Measurements from ENCODE around the gene KRTAP10-2. TPM values are rescaled to one million over a fixed set of nuclear protein-coding genes. Genes with fewer than 3 reads are reported as not detected.

Gene KRTAP10-2
- total RNA-seq, 1 experiment from 2014 or later = not detected

DNA sequence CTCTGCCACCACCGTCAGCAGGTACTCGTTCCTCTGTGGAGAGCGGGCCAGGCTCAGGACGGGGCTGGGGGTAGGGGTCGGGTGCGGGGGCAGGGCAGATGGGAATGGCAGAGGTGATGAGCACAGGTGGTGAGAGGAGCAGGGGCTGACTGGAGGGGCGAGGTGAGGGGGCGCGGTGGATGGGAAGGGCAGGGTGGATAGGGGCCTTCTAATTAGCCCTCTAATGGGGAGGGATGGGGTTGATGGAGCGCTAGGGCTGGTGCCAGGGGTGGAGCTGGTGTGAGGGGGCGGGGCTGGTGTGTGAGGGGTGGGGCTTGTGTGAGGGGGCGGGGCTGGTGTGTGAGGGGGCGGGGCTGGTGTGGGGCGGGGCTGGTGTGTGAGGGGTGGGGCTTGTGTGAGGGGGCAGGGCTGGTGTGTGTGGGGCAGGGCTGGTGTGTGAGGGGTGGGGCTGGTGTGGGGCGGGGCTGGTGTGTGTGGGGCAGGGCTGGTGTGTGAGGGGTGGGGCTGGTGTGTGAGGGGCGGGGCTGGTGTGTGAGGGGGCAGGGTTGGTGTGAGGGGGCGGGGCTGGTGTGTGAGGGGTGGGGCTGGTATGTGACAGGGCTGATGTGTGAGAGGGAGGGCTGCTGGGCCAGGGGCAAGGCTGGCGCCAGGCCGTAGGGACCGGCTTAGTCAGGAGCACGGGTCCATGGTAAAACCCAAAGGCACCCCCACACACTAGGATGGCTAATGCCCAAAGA is 17.2 kb downstream of the KRTAP10-2 start:
- Mint-ChIP-seq H3K9me3 (ENCODE audit: low read depth, unreplicated experiment) (no peaks in the 10 kb centered on the region), H3K27ac (ENCODE audit: unreplicated experiment) (no peak overlapping the region), H3K4me3 (ENCODE audit: low read depth, unreplicated experiment) (no peak overlapping the region), H3K27me3 (ENCODE audit: unreplicated experiment) (peaks cover 36% of the 10 kb centered on the region), H3K36me3 (ENCODE audit: insufficient read depth, unreplicated experiment) (no peaks in the 10 kb centered on the region), H3K4me1 (ENCODE audit: low read depth, unreplicated experiment) (no peaks in the 10 kb centered on the region)
- no TSS peak for BruUV-seq (replicated peaks)
- no peak for DNase-seq
- intact Hi-C loops (cut with micrococcal nuclease; ENCODE audit: unreplicated experiment) = no loop called here
- CTCF ChIA-PET = no interaction called here
- TF ChIP-seq, protein P1, sequence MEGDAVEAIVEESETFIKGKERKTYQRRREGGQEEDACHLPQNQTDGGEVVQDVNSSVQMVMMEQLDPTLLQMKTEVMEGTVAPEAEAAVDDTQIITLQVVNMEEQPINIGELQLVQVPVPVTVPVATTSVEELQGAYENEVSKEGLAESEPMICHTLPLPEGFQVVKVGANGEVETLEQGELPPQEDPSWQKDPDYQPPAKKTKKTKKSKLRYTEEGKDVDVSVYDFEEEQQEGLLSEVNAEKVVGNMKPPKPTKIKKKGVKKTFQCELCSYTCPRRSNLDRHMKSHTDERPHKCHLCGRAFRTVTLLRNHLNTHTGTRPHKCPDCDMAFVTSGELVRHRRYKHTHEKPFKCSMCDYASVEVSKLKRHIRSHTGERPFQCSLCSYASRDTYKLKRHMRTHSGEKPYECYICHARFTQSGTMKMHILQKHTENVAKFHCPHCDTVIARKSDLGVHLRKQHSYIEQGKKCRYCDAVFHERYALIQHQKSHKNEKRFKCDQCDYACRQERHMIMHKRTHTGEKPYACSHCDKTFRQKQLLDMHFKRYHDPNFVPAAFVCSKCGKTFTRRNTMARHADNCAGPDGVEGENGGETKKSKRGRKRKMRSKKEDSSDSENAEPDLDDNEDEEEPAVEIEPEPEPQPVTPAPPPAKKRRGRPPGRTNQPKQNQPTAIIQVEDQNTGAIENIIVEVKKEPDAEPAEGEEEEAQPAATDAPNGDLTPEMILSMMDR (IDR thresholded peaks at IDR 0.05; ENCODE audit: unreplicated experiment) = no peak

DNA sequence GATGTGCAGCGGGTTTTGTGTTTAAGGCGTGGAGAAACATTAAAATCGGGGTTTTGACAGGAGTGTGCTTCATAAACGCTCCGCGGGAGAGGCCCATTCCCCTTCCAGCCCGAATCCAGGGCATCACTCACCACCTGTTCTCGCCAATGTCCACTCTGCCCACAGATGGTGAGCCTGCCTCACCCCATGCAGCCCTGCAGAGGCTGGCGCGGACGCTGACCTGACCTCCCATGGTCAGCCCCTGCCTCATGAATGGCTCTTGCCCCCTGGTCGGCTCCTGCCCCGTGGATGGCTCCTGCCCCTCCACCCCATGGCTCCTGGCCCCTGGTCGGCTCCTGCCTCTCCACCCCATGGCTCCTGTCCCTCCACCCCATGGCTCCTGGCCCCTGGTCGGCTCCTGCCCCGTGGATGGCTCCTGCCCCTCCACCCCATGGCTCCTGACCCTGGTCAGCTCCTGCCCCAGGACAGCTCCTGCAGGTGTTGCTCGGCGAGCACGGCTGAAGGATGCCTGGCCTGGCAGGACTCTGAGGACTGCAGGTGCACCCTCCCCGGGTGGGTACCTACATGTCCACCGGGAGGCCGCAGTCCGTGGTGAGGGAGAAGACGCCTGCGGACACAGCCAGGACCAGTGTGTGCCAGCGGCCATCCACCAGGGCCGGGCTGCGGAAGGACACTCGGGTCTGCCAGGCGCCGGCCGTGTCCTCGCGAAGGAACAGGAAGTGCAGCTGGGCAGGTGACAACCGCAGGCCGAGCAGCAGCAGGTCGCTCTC is 18.0 kb downstream of the KRTAP10-2 start:
- Mint-ChIP-seq H3K4me1 (ENCODE audit: low read depth, unreplicated experiment) (no peaks in the 10 kb centered on the region), H3K27ac (ENCODE audit: unreplicated experiment) (no peak overlapping the region), H3K4me3 (ENCODE audit: low read depth, unreplicated experiment) (no peak overlapping the region), H3K9me3 (ENCODE audit: low read depth, unreplicated experiment) (no peaks in the 10 kb centered on the region), H3K36me3 (ENCODE audit: insufficient read depth, unreplicated experiment) (no peaks in the 10 kb centered on the region), H3K27me3 (ENCODE audit: unreplicated experiment) (peaks cover 41% of the 10 kb centered on the region)
- BruUV-seq (replicated peaks) = no TSS peak
- TF ChIP-seq, protein P1 (IDR thresholded peaks at IDR 0.05; ENCODE audit: unreplicated experiment) = no peak
- DNase-seq = no peak
- CTCF ChIA-PET = no interaction called here
- intact Hi-C loops (cut with micrococcal nuclease; ENCODE audit: unreplicated experiment) = no loop called here

DNA sequence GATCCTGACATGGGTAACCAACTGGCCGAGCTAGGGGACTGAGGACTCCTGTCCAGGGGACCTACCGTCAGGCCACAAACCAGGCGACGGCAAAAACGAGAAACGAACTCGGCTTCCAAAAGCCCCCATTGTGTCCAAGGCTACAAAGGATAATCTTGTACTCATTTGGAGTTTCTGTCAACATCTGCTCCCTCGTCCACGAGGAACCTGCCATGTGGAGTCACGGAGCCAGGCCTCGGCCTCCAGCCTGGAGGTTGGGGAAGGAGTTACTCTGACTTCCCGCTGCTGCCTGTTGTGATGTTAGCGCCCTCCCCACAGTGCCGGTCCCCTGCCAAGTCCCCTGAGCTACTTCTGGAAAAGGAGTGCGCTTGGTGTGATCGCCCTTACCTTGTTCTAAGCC is 18.6 kb downstream of the KRTAP10-2 start:
- TF ChIP-seq, protein P1 (IDR thresholded peaks at IDR 0.05; ENCODE audit: unreplicated experiment) = no peak
- no peak for DNase-seq
- Mint-ChIP-seq H3K27me3 (ENCODE audit: unreplicated experiment) (peaks cover 41% of the 10 kb centered on the region), H3K36me3 (ENCODE audit: insufficient read depth, unreplicated experiment) (no peaks in the 10 kb centered on the region), H3K4me3 (ENCODE audit: low read depth, unreplicated experiment) (no peak overlapping the region), H3K27ac (ENCODE audit: unreplicated experiment) (no peak overlapping the region), H3K9me3 (ENCODE audit: low read depth, unreplicated experiment) (no peaks in the 10 kb centered on the region), H3K4me1 (ENCODE audit: low read depth, unreplicated experiment) (no peaks in the 10 kb centered on the region)
- intact Hi-C loops (cut with micrococcal nuclease; ENCODE audit: unreplicated experiment) = no loop called here
- CTCF ChIA-PET = no interaction called here
- BruUV-seq (replicated peaks) = no TSS peak

DNA sequence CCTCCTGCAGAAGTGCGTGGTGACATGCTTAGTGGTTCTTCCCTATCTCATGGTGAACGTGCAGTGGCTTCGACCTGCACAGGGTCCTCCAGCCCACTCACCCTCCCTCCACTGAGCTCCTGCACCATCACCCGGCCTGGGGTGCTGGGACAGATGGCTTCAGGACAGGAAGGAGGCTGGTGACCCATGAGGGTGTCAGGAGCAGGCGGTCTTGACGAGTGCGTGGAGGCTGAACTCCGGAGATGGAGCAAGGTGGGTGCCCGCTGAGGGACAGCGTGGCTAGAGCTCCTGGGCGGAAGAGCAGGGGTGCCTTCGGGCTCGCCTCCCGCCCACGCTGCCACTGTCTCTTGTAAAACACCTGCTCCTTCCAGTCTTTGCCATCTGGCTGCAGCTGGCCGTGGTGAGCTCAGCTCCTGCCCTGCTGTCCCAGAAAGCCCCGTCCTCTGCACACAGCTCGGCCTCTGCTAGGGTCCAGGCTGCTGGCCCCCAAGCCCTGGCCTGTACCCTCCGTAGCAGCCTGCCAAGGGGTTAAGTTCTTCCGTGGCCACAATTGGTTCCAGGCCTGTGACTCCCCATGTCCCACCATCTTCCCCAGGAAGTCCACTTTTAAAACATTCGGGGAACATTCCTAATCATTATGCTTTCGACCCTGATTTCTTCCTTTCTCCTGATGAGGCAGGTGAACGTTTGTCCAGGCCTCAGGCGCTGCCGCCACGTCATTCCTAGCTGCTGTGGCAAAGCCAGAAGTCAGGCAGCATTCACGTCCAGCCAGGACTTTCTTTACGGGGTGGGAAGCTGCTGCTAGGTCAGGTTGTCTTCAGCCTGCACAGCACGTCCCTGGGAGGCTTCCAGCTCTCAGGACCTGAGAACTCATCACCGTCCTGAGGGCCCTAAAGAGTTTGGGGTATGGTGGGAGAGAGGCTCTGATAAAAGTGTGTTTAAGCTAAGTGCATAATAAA is 19.4 kb downstream of the KRTAP10-2 start:
- Mint-ChIP-seq H3K9me3 (ENCODE audit: low read depth, unreplicated experiment) (no peaks in the 10 kb centered on the region), H3K27ac (ENCODE audit: unreplicated experiment) (no peak overlapping the region), H3K4me3 (ENCODE audit: low read depth, unreplicated experiment) (no peak overlapping the region), H3K4me1 (ENCODE audit: low read depth, unreplicated experiment) (no peaks in the 10 kb centered on the region), H3K36me3 (ENCODE audit: insufficient read depth, unreplicated experiment) (no peaks in the 10 kb centered on the region), H3K27me3 (ENCODE audit: unreplicated experiment) (peaks cover 41% of the 10 kb centered on the region)
- CTCF ChIA-PET = no interaction called here
- TF ChIP-seq, protein P1 (IDR thresholded peaks at IDR 0.05; ENCODE audit: unreplicated experiment) = no peak
- BruUV-seq (replicated peaks) = no TSS peak
- intact Hi-C loops (cut with micrococcal nuclease; ENCODE audit: unreplicated experiment) = no loop called here
- DNase-seq = no peak
